Activated CD4-positive, alpha-beta T cell treated with anti-CD3 and anti-CD28 coated beads, Interleukin-2, amount 50 U/mL, for 16 hours (primary cell): ENCODE results near the gene DOCK10.

Experiments
- DNase-seq: peaks from one replicate; pipeline ENCODE4 v3.0.0-alpha.2; 2020

The DOCK10 gene

DNA sequence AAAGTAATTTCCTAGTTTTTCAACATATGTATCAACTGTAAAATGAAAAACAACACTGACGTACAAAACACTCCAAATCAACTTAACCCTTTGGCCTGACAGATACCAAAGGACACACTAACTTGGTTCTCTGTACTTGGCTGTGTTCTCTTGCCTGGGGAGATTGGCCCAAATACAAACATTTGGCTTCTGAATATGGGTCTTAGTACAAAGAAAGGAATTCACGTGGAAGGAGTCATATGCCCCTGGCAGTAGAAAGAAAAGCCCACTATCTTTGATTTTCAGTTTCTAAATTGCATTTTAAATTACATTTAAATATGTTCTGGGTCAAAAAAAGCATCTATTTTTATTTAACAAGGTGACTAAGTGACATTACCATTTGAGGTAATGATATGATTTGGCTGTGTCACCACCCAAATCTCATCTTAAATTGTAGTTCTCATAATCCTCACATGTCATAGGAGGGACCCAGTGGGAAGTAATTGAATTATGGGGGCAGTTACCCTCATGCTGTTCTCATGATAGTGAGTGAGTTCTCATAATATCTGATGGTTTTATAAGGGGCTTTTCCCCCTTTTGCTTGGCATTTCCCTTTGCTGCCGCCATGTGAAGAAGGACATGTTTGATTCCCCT lies 172.6 kb downstream of the DOCK10 start:
- no peak for DNase-seq

DNA sequence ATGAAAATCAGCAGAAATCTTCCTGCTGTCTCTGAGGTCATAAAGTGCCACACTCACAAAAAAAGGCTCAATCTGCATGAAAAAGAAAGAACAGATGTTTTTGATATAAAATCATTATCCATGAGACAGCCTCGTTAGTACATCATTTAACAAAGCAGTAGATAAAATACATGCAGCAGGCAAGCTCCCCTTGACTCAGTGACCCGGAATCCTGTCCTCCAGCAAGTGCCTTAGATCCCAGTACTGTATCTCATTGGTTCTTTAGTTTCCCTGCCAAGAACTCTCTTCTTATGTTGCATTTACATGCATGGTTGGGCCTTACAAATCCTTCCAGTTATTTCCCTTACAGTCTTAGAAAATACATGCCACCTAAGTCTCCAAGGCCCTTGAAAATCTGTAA lies 177.3 kb downstream of the DOCK10 start:
- DNase-seq: no peak

DNA sequence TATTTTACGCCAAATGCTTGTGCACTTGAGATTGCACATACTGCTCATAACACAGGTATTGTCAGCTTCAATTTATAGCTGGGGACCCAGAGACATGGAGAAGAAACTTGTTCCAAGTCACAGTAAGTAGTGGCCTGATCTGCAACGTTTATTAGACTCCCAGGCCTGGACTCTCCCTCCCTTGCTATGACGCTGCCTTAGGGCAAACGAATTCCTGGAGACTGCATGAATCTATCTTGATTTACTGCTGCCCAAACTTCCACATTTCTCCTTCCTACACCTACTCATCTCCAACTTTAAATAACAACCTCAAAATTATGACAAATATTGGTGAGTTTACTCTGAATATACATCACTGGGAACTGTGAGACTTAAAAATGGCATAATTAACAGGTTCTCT lies 181.0 kb downstream of the DOCK10 start:
- DNase-seq: no peak

DNA sequence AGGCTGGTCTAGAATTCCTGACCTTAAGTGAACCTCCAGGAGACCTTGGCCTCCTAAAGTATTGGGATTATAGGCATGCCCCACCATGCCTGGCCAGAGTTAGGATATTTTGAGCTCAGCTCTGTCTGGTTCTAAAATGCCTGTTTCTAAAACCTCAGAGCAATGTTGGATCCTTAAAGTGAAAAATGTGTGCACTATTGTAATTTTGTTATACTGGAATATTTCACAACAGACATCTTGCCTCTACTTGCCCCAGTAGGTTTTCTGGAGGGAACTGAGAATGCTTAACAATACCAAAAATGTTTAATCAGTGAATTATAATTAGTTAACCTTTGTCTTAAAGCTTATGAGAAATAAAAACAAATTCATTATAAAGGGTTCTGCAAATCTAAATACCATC lies 181.5 kb downstream of the DOCK10 start:
- DNase-seq: no peak

DNA sequence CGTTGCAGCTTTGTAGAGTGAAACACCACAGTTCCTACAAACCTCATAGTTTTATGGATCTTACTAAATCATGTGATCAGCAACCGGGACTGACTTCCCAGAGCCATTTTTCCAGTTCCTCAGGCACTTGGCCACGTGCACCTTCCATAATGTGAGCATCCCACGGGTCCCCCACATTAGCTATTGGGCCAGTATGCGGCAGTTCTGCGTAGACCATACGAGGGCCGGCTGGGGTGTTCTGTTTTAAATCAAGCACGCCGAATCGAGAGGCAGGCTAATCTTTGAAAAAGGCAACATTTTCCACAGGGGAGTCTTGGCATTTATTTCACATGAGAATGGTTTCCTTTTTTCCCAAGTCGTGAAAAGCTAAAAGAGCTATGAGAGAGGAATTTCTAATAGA lies 190.5 kb downstream of the DOCK10 start:
- no peak for DNase-seq

DNA sequence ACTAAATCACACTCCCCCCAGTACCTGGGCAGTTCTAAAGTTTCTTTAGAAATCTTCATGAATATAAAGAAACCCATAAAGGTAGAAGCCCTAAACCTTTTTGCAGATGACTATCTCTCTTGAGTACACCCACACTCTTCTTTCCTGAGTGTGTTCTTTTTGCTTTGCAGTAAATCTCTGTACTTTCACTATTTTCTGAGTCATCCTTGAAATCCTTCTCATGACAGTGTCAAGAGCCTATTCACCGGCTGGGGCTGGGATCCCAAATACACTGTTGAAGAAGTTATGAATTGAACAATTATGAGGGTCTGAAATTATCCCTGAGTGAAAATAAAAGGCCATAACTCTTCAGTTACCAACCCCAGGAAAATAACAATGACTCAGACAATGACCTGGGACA lies 192.2 kb downstream of the DOCK10 start:
- no peak for DNase-seq

GRCh38 chr2:224849264-224849663 lies 193.0 kb downstream of the DOCK10 start:
- DNase-seq: no peak

- no peak for DNase-seq
Observed at GRCh38 chr2:224847961-224848850, 194.1 kb downstream of the DOCK10 start.

DNA sequence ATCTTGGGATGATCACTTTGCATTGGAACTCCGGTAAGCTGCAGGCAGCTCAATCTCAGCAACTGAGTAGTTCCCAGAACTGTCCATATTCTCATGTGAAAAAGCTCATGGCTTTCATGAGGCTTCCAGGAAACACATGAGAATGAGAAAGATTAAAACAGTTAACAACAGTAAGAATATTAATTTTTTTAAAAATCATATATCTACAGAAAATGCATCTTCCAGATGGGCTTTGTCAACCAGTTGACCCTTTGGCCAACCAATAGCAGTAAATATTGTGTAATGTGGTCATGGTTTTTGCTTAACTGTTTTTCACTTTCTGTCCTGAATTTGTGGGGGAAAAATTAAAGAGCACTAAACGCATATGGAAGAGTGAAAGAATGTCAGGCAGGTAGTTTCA lies 194.9 kb downstream of the DOCK10 start:
- DNase-seq: no peak

DNA sequence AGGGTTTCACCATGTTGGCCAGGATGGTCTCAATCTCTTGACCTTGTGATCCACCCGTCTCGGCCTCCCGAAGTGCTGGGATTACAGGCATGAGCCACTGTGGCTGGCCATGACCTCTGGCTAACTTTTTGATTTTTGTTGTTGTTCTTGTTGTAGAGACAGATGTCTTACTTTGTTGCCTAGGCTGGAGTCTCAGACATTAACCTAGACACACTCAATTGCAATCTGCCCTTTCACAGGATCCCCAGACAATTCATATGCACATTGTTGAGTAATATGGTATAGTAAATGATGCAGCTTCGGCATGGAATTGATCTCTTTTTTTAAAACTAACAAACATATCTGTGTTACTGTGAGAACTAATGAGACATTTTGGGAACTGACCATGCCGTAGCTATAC lies 195.6 kb downstream of the DOCK10 start:
- no peak for DNase-seq

DNA sequence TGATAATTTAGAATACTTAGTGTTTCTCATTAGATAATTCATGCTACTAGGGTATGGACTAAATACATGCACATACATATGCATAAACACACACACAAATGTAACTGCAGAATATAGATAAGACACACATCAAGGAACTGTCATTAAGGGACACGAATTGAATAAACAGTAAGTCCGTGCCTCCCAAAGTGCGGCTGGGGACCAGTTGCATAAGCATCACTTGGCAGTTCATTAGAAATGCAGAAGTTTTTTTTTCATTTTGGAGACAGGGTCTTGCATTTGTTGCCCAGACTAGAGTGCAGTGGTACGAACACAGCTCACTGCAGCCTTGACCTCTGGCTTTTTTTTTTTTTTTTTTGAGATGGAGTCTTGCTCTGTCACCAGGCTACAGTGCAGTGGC lies 196.1 kb downstream of the DOCK10 start:
- no peak for DNase-seq

DNA sequence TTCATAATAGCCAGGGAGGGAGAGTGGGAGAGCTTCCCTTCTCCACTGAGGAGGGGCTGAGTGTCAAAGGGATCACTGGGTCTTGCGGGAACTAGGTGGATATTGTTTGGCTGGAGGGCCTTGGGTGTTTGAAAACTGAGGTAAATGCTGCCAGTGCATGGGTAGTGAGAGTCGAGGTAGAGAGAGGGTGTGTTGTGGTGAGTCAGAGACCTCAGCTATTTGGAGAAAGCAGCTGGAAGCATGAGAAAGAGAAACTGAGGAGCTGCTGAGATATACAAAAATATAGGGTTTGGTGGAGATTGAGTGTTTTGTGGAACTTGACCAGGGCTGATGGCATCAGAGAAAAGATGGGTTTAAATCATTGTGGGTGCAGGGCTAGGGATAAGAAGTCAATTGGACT lies 199.1 kb downstream of the DOCK10 start:
- DNase-seq: no peak

GRCh38 chr2:224841910-224842309 lies 200.4 kb downstream of the DOCK10 start:
- no peak for DNase-seq

- no peak for DNase-seq
Observed at GRCh38 chr2:224838335-224838734, 203.9 kb downstream of the DOCK10 start.

- DNase-seq: no peak
Observed at GRCh38 chr2:224837558-224837957, 204.7 kb downstream of the DOCK10 start.

DNA sequence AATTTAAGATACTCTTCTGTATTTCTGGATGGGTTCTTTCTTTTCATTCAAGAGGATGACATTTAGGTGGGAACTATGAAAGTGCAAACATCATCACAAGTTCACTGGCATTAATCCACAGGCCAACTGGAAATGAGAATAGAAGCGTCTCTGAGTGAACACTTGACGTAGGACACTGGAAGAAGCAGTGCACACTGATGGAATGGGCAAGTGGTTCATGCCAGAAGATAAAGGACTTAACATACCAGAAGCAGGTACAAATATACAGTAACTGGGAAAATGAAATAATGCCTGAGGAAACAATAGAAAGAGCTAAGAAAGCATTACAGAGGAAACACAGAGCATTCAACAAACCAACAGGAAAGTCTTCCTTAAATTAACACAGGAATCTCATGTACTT lies 205.2 kb downstream of the DOCK10 start:
- no peak for DNase-seq

- no peak for DNase-seq
Observed at GRCh38 chr2:224836263-224836662, 206.0 kb downstream of the DOCK10 start.

DNA sequence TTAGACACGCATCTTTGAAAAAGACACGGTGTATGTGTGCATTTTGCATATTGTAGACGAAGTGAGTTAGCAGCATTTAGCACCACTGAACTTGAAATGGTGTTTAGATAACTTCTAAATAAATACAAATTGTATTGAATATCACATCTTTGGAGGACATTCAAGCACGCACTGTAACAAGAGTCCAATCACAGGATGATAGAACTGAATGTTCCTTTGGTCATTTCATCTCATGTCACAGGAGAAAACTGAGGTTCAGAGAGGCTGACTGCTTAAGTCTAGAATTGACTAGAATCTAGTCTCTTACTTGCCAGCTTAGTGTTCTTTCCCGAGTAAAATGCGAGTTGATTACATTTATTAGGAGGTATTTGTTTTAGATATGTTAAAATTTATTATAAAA lies 206.9 kb downstream of the DOCK10 start:
- no peak for DNase-seq

DNA sequence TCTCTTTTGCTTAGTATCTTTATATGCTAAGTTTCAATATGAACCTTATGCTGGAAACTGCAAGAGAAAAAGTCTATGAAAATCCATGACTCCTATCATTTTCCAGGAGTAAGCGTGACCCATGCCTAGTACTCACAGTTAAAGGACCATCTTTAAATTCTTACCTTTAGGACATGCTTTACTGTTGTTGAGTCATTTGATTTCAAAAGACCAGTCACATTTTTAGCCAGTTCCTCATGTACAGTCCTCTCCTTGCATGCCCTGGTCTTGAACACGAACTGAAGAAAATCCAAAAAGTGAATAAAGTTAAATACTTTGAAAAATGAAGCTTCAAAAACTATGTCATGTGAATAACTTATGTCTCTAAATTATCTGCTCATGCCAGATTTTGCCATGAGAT lies 208.3 kb downstream of the DOCK10 start:
- no peak for DNase-seq

DNA sequence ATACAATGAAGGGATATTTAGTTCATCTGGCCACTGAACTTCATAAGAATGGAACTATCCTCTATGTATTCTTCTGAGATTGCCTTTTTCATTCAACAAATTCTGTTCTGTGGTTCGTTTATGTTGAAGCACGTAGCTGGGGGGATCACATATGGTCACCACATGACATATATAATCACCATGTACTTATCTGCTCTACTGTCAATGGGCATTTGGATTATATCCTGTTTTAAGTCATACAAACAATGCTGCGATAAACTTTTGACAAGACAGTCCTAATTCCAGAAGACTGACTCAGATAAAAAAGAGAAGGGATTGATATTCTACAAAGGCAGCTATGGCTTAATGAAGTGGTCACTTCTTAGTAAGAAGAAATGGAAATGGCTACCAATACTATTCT lies 210.1 kb downstream of the DOCK10 start:
- no peak for DNase-seq

DNA sequence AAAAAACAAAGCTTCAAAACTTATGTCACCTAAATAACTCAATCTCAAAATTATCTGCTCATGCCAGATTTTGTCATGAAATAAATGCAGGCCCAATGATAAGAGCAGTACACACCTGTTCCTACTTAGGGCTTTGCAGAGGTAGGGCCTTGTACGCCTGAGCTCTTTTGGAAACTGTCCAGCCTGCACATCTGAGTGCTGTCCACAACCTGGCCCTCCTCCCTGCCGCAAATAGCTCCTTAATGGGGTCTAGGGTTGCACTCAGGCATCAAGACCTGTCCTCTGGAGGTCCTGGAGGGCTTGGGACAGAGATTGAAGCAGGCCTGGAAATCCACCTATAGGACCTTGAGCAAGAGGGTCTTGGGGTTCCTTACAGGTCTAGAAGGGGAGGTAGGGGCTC lies 210.7 kb downstream of the DOCK10 start:
- no peak for DNase-seq

DNA sequence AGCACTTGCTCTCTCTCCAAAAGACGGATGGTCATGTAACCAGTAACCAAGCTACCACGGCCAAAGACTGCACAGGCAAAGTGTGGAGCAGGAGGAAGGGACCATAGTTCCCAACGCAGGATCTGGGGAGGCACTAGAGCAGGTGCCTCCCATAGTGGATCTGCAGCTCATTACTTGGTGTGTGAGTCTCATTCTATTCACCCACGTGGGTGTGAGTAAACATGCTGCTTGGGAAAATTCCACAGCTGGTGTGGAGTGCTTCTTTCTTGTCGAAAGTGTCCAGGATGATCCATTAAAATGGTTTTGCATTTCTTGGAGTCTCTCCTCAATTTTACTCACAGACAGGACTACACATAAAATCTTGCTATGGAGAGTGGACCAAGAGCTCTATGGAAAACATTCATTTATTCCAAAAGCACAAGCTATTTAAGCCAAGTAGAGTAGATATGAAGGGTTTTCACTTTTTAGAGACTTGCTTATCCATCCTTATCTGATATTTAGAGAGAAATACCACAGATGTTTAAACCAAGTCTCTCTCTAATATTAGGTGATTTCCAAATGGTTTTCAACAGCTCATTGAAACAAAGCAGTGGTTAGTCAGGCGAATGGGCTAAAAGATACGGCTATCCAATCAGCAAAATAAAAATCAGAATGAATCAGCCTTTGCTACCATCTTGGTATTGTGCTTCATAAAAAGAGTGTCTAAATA lies 221.8 kb downstream of the DOCK10 start:
- no peak for DNase-seq

GRCh38 chr2:224819075-224819474 lies 223.2 kb downstream of the DOCK10 start:
- no peak for DNase-seq

- DNase-seq: no peak
Observed at GRCh38 chr2:224817676-224818075, 224.6 kb downstream of the DOCK10 start.
